Epithelial cell of alveolus of lung (primary cell): Measurements from ENCODE around the gene SIGLECL1. TPM values are rescaled to one million over a fixed set of nuclear protein-coding genes. Genes with fewer than 3 reads are reported as not detected.

ENCODE experiments used
- total RNA-seq: library from RNA; depleted of rRNA; stranded (reverse); fragments of >200 nt; gene quantifications from 2 replicates; pipeline ENCODE4 v1.2.1, GENCODE V29; 2015

The SIGLECL1 gene
- total RNA-seq, result not detected in 2 replicates

GRCh38 chr19:51250786-51251467 lies at the start of gene SIGLECL1:
TSS of gene SIGLECL1 (plus strand) at chr19:51251080. CDS start at chr19:51264073, 12,993 bp downstream.

GRCh38 chr19:51224898-51225393 lies 25.9 kb upstream of the SIGLECL1 start, which contains the start of gene CD33:
TSS of gene CD33 (plus strand) at chr19:51225080. CDS start at chr19:51225119, 39 bp downstream.

DNA sequence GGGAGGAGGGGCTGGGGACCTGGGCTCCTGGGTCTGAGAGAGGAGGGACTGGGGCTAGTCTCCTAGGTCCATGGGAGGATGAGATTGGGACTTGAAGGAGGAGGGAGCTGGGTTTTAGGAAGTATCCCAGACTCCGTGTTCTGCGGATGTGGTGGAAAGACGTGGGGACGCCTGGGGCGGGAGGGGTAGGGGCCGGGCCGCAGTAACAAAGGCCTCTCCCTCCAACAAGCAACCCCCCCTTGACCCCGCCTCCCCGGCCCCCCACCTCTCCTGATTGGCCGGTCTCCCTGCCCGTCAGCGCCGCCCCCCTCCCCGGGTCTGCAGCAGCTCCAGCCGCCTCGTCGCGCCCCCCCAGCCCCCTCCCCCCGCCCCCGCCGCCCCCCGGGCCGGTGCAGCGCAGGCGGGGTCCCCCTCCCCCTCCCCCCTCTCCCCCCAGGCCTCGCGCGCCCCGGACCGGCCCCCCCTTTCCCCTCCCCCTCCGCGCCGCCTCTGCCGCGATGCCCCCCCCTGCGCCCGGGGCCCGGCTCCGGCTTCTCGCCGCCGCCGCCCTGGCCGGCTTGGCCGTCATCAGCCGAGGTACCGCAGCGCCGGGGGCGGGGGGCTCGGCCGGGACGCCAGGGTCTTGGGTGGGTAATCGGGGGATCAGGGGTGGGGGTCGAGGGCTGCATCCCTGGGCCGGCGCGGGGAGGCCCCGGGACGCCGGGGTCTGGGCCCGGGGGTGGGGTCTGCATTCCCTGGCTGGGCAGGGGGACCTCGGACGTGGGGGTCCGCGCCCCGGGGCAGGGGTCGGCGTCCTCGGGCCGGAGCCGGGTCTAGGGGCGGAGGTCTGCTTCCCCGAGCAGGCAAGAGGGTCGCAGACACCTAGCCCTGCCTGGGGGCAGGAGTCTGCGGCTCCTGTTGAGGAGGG lies 60.7 kb downstream of the SIGLECL1 start, which contains the start of gene IGLON5:
Gene IGLON5, plus strand, starts transcription at position 294 of the 907 bp plus-strand sequence. Its CDS starts 204 bp downstream, at position 498.

Other genes with a start within 250 kb of the SIGLECL1 start
- gene KLK8, start 249.5 kb upstream of the SIGLECL1 start, total RNA-seq, result not detected in 2 replicates
- gene KLK10, start 231.4 kb upstream of the SIGLECL1 start, total RNA-seq, result not detected in 2 replicates
- not detected in 2 replicates for gene KLK11, start 224.5 kb upstream of the SIGLECL1 start, total RNA-seq
- gene KLK12, start 216.1 kb upstream of the SIGLECL1 start, total RNA-seq, result not detected in 2 replicates
- gene KLK13, start 186.0 kb upstream of the SIGLECL1 start, total RNA-seq, result not detected in 2 replicates
- gene KLK14, start 168.2 kb upstream of the SIGLECL1 start, total RNA-seq, result not detected in 2 replicates
- gene CTU1, start 142.7 kb upstream of the SIGLECL1 start, total RNA-seq, result 11.0 and 19.1 TPM in 2 replicates
- not detected in 2 replicates for gene SIGLEC9, start 126.2 kb upstream of the SIGLECL1 start, total RNA-seq
- not detected in 2 replicates for gene SIGLEC7, start 108.8 kb upstream of the SIGLECL1 start, total RNA-seq
- gene CD33, start 26.0 kb upstream of the SIGLECL1 start, total RNA-seq, result not detected in 2 replicates
- gene IGLON5, start 60.6 kb downstream of the SIGLECL1 start, total RNA-seq, result under 0.01 and 1.8 TPM in 2 replicates
- 0.91 and 1.8 TPM in 2 replicates for gene VSIG10L, start 91.1 kb downstream of the SIGLECL1 start, total RNA-seq
- gene ETFB, start 115.3 kb downstream of the SIGLECL1 start, total RNA-seq, result 103 and 128 TPM in 2 replicates
- not detected in 2 replicates for gene CLDND2, start 117.9 kb downstream of the SIGLECL1 start, total RNA-seq
- not detected in 2 replicates for gene NKG7, start 121.6 kb downstream of the SIGLECL1 start, total RNA-seq
- gene LIM2, start 136.9 kb downstream of the SIGLECL1 start, total RNA-seq, result not detected in 2 replicates
- gene C19orf84, start 139.5 kb downstream of the SIGLECL1 start, total RNA-seq, result not detected in 2 replicates
- gene SIGLEC10, start 166.6 kb downstream of the SIGLECL1 start, total RNA-seq, result not detected in 2 replicates
- gene SIGLEC8, start 207.4 kb downstream of the SIGLECL1 start, total RNA-seq, result not detected in 2 replicates
- not detected in 2 replicates for gene CEACAM18, start 227.5 kb downstream of the SIGLECL1 start, total RNA-seq